Tibial artery (tissue), 4 donors: ENCODE results near the gene EFEMP1.
A peak's percentile ranks its signal among the peaks of the same experiment; 100 is the strongest.

Experiments used
- DNase-seq, 2 donors: peaks; one replicate each; pipeline ENCODE4 v3.0.0-alpha.2; 2019
- H3K27ac ChIP-seq, 2 donors: fragments of 200-600 bp; sonication (generic) in 1 of 2; 1 replicate in 1 of 2; 2 replicates in 1 of 2; pipeline ENCODE4 v1.5.1; 2018 to 2019; ENCODE audit warnings: mild to moderate bottlenecking in 1 of 2
- H3K27me3 ChIP-seq, 2 donors: fragments of 200-600 bp; sonication (generic) in 1 of 2; one replicate each; pipeline versions ENCODE4 v1.5.1 to v1.6.0; 2016 to 2019
- H3K36me3 ChIP-seq, 3 donors: fragments of 200-600 bp; sonication (generic) in 2 of 3; one replicate each; pipeline ENCODE4 v1.5.1; 2016 to 2019; ENCODE audit warnings: mild to moderate bottlenecking in 2 of 3
- H3K4me1 ChIP-seq, 4 donors: fragments of 200-600 bp; sonication (generic) in 2 of 4; 1 replicate in 3 of 4; 2 replicates in 1 of 4; pipeline ENCODE4 v1.5.1; 2016 to 2019
- H3K4me3 ChIP-seq, 2 donors: fragments of 200-600 bp; sonication (generic) in 1 of 2; 1 replicate in 1 of 2; 2 replicates in 1 of 2; pipeline ENCODE4 v1.5.1; 2018 to 2019; ENCODE audit warnings: mild to moderate bottlenecking in 2 of 2
- H3K9me3 ChIP-seq, 3 donors: fragments of 200-600 bp; sonication (generic) in 1 of 3; one replicate each; pipeline ENCODE4 v1.5.1; 2016 to 2019
- CTCF ChIP-seq, 2 experiments: fragments of 200-600 bp in 1 of 2; fragments of 450-650 bp in 1 of 2; IDR thresholded peaks; one replicate each; pipeline ENCODE4 v1.5.1; 2017 to 2019; ENCODE audit warnings: antibody characterized with exemption in 2 of 2, mild to moderate bottlenecking in 1 of 2, moderate library complexity in 1 of 2
- intact Hi-C: fragments of 100-400 bp; cut with DNase I; formaldehyde crosslinking; loops from one replicate; pipeline ENCODE4 v1.15.0; 2023; ENCODE audit warnings: low total_unique reads

EFEMP1 gene

GRCh38 chr2:55901941-55902340 is 21.6 kb downstream of the EFEMP1 start:
- peaks cover 7 to 17% (median 16%) of the 10 kb centered on the region in 3 donors for H3K36me3 ChIP-seq
- DNase-seq: no peak
- intact Hi-C loops: no loop called here
- peaks cover 0 to 6% (median 5%) of the 10 kb centered on the region in 3 donors for H3K9me3 ChIP-seq
- H3K4me1 ChIP-seq: peaks cover 0 to 49% (median 5%) of the 10 kb centered on the region in 4 donors
- no peaks in the 10 kb centered on the region for H3K27me3 ChIP-seq
- no peak for TF ChIP-seq CTCF (IDR thresholded peaks at IDR 0.05)
- H3K27ac ChIP-seq: peak overlapping the region; percentile 3 to 46
- H3K4me3 ChIP-seq: no peak overlapping the region

GRCh38 chr2:55901322-55901721 is 22.3 kb downstream of the EFEMP1 start:
- intact Hi-C loops: no loop called here
- H3K4me1 ChIP-seq: peaks cover 0 to 47% (median 6%) of the 10 kb centered on the region in 4 donors
- no peaks in the 10 kb centered on the region for H3K27me3 ChIP-seq
- no peak for TF ChIP-seq CTCF (IDR thresholded peaks at IDR 0.05)
- H3K9me3 ChIP-seq: peaks cover 0 to 6% (median 5%) of the 10 kb centered on the region in 3 donors
- DNase-seq: no peak
- peak overlapping the region; percentile 3 to 46 for H3K27ac ChIP-seq
- H3K36me3 ChIP-seq: peaks cover 7 to 17% (median 16%) of the 10 kb centered on the region in 3 donors
- no peak overlapping the region for H3K4me3 ChIP-seq

- peak overlapping the region in 1 of 2 donors; percentile 3 for H3K27ac ChIP-seq
- no peaks in the 10 kb centered on the region for H3K27me3 ChIP-seq
- H3K4me3 ChIP-seq: no peak overlapping the region
- peaks cover 0 to 6% (median 5%) of the 10 kb centered on the region in 3 donors for H3K9me3 ChIP-seq
- H3K36me3 ChIP-seq: peaks cover 7 to 13% (median 12%) of the 10 kb centered on the region in 3 donors
- DNase-seq: no peak
- intact Hi-C loops: no loop called here
- H3K4me1 ChIP-seq: peaks cover 0 to 51% (median 6%) of the 10 kb centered on the region in 4 donors
- TF ChIP-seq CTCF (IDR thresholded peaks at IDR 0.05): no peak
Observed at GRCh38 chr2:55899881-55900280, 23.7 kb downstream of the EFEMP1 start.

DNA sequence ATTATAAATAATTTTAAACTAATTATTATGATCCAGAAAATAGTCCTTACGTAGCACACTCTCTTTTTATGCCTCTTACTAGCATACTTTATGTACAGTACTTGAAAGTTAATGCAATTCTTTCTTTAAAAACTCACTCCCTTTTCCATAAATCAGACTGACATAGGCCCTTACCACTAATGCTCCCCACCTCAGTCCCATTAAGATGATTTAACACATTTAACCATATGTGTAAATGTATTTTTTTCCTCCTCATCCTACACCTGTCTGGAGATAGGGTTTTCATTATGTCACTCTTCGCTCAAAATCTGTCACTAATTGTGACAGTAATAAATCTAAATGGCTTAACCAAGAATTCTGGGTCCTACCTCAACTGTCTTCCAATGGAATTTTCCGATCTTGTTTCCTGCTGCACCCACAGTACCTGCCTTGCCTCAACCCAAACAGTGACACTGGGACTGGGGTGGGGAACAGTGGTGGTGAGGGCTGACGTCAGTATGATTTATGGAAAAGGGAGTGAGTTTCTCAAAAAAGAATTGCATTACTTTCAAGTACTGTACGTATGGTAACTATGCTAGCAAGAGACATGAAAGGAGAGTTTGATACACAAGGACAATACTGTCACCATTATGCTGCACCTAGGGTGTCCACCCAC is 25.1 kb downstream of the EFEMP1 start:
- no peak overlapping the region for H3K4me3 ChIP-seq
- no peak for DNase-seq
- TF ChIP-seq CTCF (IDR thresholded peaks at IDR 0.05): no peak
- peaks cover 0 to 1% (median under 1%) of the 10 kb centered on the region in 3 donors for H3K36me3 ChIP-seq
- H3K27me3 ChIP-seq: no peaks in the 10 kb centered on the region
- H3K4me1 ChIP-seq: peaks cover 0 to 65% (median 6%) of the 10 kb centered on the region in 4 donors
- H3K9me3 ChIP-seq: no peaks in the 10 kb centered on the region
- no peak overlapping the region for H3K27ac ChIP-seq
- intact Hi-C loops: no loop called here

DNA sequence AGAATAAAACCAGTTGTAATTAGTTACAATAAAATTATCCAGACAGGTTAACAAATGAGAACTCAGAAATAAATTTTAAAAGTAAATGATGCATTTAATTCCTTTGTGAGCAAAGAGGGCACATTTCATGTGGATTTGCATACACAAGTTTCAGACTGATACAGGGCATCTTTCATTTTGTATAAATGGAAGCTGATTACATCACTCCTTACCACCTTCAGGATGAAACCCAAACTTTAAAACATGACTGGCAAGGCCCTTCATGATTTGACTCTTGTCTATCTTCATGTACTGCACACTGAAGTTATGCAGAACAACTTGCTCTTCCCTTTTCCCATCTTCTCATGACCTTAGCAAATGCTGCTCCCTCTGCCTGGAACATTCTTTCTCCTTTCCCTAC is 26.9 kb downstream of the EFEMP1 start:
- no peaks in the 10 kb centered on the region for H3K9me3 ChIP-seq
- no peak for DNase-seq
- H3K27ac ChIP-seq: no peak overlapping the region
- H3K4me3 ChIP-seq: no peak overlapping the region
- no peaks in the 10 kb centered on the region for H3K27me3 ChIP-seq
- no peak for TF ChIP-seq CTCF (IDR thresholded peaks at IDR 0.05)
- peaks cover 0 to 65% (median 10%) of the 10 kb centered on the region in 4 donors for H3K4me1 ChIP-seq
- intact Hi-C loops: no loop called here
- H3K36me3 ChIP-seq: no peaks in the 10 kb centered on the region
